GM12878 (cell line): ENCODE measurements around the gene EIF6. TPM values are rescaled to one million over a fixed set of nuclear protein-coding genes. Genes with fewer than 3 reads are reported as not detected.

Experiments
- ATAC-seq: fragments of 200-7000 bp; cut with Tn5 transposase; 3 replicates; pipeline ENCODE4 v1.9.1; 2020; ENCODE audit warnings: mild to moderate bottlenecking, moderate library complexity
- BruUV-seq: library from RNA; stranded (reverse); fragments of 400-500 nt; replicated peaks from 2 replicates; lab custom pipeline; 2021; lab: Mats Ljungman, UMichigan
- CTCF ChIA-PET: fragments of 300-600 bp; sonication (Branson Sonifier 250); formaldehyde crosslinking; extraction: SDS; loops from one replicate; lab custom pipeline; 2021; ENCODE audit warnings: inconsistent platforms; lab: Yijun Ruan, JAX
- POLR2A ChIA-PET: fragments of 350-600 bp; formaldehyde crosslinking; extraction: SDS; loops from one replicate; lab custom pipeline; 2021; ENCODE audit warnings: inconsistent platforms; lab: Charles Lee
- RAD21 ChIA-PET: fragments of 300-600 bp; sonication (Branson Sonifier 250); formaldehyde crosslinking; loops from one replicate; lab custom pipeline; 2023; ENCODE audit warnings: antibody characterized with exemption; ENCODE audit not compliant: unreplicated experiment; lab: Charles Lee
- SMC1A ChIA-PET: fragments of 300-600 bp; sonication (Branson Sonifier 250); formaldehyde crosslinking; loops from one replicate; lab custom pipeline; 2023; ENCODE audit not compliant: unreplicated experiment, uncharacterized antibody; lab: Charles Lee
- DNase-seq: peaks from one replicate; pipeline ENCODE4 v3.0.0-alpha.2; 2011; ENCODE audit warnings: low read depth, low spot score
- FAIRE-seq: peaks from 3 replicates; lab custom pipeline; 2011; peaks lifted over from hg19 to GRCh38; lab: Jason Lieb, UNC
- H2AFZ ChIP-seq: 2 replicates; pipeline ENCODE4 v1.6.0; 2011; ENCODE audit warnings: low read depth, low read length, control low read depth; ENCODE audit not compliant: control insufficient read depth
- H3K27ac ChIP-seq: 2 replicates; pipeline ENCODE4 v1.5.1; 2011; ENCODE audit warnings: control low read depth; ENCODE audit not compliant: control insufficient read depth, insufficient read depth
- H3K27me3 ChIP-seq, 2 experiments: replicated peaks in 1 of 2; 2 replicates each; pipeline versions ENCODE4 v1.6.0 to v1.6.1; 2011; ENCODE audit warnings: low read length in 1 of 2; ENCODE audit not compliant: control insufficient read depth in 2 of 2, insufficient read depth in 2 of 2
- H3K36me3 ChIP-seq, 2 experiments: 2 replicates each; pipeline ENCODE4 v1.5.1; 2011; ENCODE audit warnings: low read length in 1 of 2; ENCODE audit not compliant: control insufficient read depth in 2 of 2, insufficient read depth in 2 of 2
- H3K4me1 ChIP-seq: 2 replicates; pipeline ENCODE4 v1.6.1; 2011; ENCODE audit warnings: mild to moderate bottlenecking, low read length, moderate library complexity, mixed read lengths; ENCODE audit not compliant: control insufficient read depth, insufficient read depth
- H3K4me2 ChIP-seq: 2 replicates; pipeline ENCODE4 v1.6.0; 2011; ENCODE audit warnings: control low read depth; ENCODE audit not compliant: control insufficient read depth, insufficient read depth
- H3K4me3 ChIP-seq: fragments of 200-600 bp; sonication (generic); 2 replicates; pipeline ENCODE4 v1.5.1; 2016
- H3K79me2 ChIP-seq: 2 replicates; pipeline ENCODE4 v1.6.0; 2011; ENCODE audit warnings: low read length; ENCODE audit not compliant: control insufficient read depth, insufficient read depth
- H3K9ac ChIP-seq: 2 replicates; pipeline ENCODE4 v1.8.0; 2011; ENCODE audit warnings: low read length, control low read depth, mixed read lengths; ENCODE audit not compliant: control insufficient read depth, insufficient read depth
- H3K9me3 ChIP-seq: replicated peaks from 3 replicates; pipeline ENCODE4 v1.5.1; 2011; ENCODE audit warnings: mild to moderate bottlenecking, low read length; ENCODE audit not compliant: control insufficient read depth, insufficient read depth
- H4K20me1 ChIP-seq: 2 replicates; pipeline ENCODE4 v1.6.0; 2011; ENCODE audit not compliant: control insufficient read depth, insufficient read depth
- CHD2 ChIP-seq: IDR thresholded peaks from 2 replicates; pipeline ENCODE4 v1.6.1; 2011; ENCODE audit warnings: low read depth, low read length, improper control_type of control experiment, borderline replicate concordance
- CREM ChIP-seq: IDR thresholded peaks from 2 replicates; pipeline ENCODE4 v1.6.1; 2014; ENCODE audit warnings: antibody characterized with exemption, low read depth
- E2F8 ChIP-seq: fragments of 450-650 bp; IDR thresholded peaks from 2 replicates; pipeline ENCODE4 v1.6.1; 2018; ENCODE audit warnings: mild to moderate bottlenecking, low read depth, moderate library complexity; ENCODE audit not compliant: partially characterized antibody
- GATAD2B ChIP-seq: fragments of 450-650 bp; conservative IDR thresholded peaks from 2 replicates; pipeline ENCODE4 v1.6.1; 2017; ENCODE audit warnings: low read depth, mild to moderate bottlenecking, moderate library complexity
- HDAC2 ChIP-seq: fragments of 200-600 bp; sonication (generic); IDR thresholded peaks from 2 replicates; pipeline ENCODE4 v1.6.1; 2017
- HSF1 ChIP-seq: fragments of 150-350 bp; IDR thresholded peaks from 2 replicates; pipeline ENCODE4 v1.6.1; 2014; ENCODE audit warnings: mild to moderate bottlenecking, low read depth, low read length
- IRF5 ChIP-seq: fragments of 450-650 bp; IDR thresholded peaks from 2 replicates; pipeline ENCODE4 v1.6.1; 2017; ENCODE audit warnings: borderline replicate concordance
- MEF2A ChIP-seq: IDR thresholded peaks from 2 replicates; pipeline ENCODE4 v1.6.1; 2011; ENCODE audit warnings: low read depth, mild to moderate bottlenecking, low read length, moderate library complexity; ENCODE audit not compliant: insufficient read depth
- MTA2 ChIP-seq: fragments of 450-650 bp; IDR thresholded peaks from 2 replicates; pipeline ENCODE4 v1.6.1; 2016; ENCODE audit warnings: low read depth, mild to moderate bottlenecking, moderate library complexity
- MXI1 ChIP-seq: fragments of 150-350 bp; IDR thresholded peaks from 2 replicates; pipeline ENCODE4 v1.6.1; 2011; ENCODE audit warnings: low read depth, mild to moderate bottlenecking, inconsistent platforms, low read length, improper control_type of control experiment
- NFXL1 ChIP-seq: fragments of 450-650 bp; IDR thresholded peaks from 2 replicates; pipeline ENCODE4 v1.6.1; 2017; ENCODE audit warnings: antibody characterized with exemption, mild to moderate bottlenecking, borderline replicate concordance
- NKRF ChIP-seq: fragments of 450-650 bp; conservative IDR thresholded peaks from 2 replicates; pipeline ENCODE4 v1.6.1; 2017; ENCODE audit warnings: mild to moderate bottlenecking, moderate library complexity
- NR2C1 ChIP-seq: fragments of 450-650 bp; IDR thresholded peaks from 2 replicates; pipeline ENCODE4 v1.6.1; 2017; ENCODE audit warnings: antibody characterized with exemption, mild to moderate bottlenecking, moderate library complexity
- POLR2A ChIP-seq: IDR thresholded peaks from 2 replicates; pipeline ENCODE4 v1.6.1; 2011; ENCODE audit warnings: low read depth, mild to moderate bottlenecking, low read length
- POLR2AphosphoS2 ChIP-seq: IDR thresholded peaks from 2 replicates; pipeline ENCODE4 v1.6.1; 2011; ENCODE audit warnings: low read depth, mild to moderate bottlenecking, low read length, improper control_type of control experiment, moderate library complexity
- RBBP5 ChIP-seq: fragments of 200-600 bp; sonication (generic); conservative IDR thresholded peaks from 2 replicates; pipeline ENCODE4 v1.6.1; 2016
- TAF1 ChIP-seq: IDR thresholded peaks from 2 replicates; pipeline ENCODE4 v1.6.1; 2011; ENCODE audit warnings: mild to moderate bottlenecking, low read depth, low read length, borderline replicate concordance
- WGBS: methylation state at CpG from one replicate; pipeline ENCODE4 v1.1.6; 2016; ENCODE audit warnings: low lambda C conversion rate; ENCODE audit not compliant: insufficient replicate concordance, insufficient coverage; ENCODE audit errors: missing lambda C conversion rate; 5-methylcytosine and 5-hydroxymethylcytosine counted together
- in situ Hi-C: fragments of 300-500 bp; cut with MboI; formaldehyde crosslinking; loops from 9 replicates; pipeline ENCODE4 v1.14.3; 2018; ENCODE audit warnings: mixed read lengths
- intact Hi-C: fragments of 100-400 bp; cut with micrococcal nuclease; formaldehyde crosslinking; loops from one replicate; pipeline ENCODE4 v1.14.2; 2022; ENCODE audit not compliant: unreplicated experiment
- polyA plus RNA-seq, 11 experiments: library from polyadenylated mRNA; depleted of rRNA in 4 of 11; unstranded in 6 of 11; stranded (reverse) in 5 of 11; fragments of >200 nt; fragmentation: Nextera tagmentation in 4 of 11; fragmentation: Illumina TruSeq in 1 of 11; extraction: Ambion mirVana in 4 of 11; extraction: Trizol in 1 of 11; gene quantifications; 1 replicate in 1 of 11; 2 replicates in 10 of 11; pipeline versions ENCODE4 v1.2.1 to v1.2.3, GENCODE V29; 2011 to 2016; ENCODE audit warnings: inconsistent platforms in 2 of 11, missing spikeins in 2 of 11, low read depth in 1 of 11
- total RNA-seq, 4 experiments: library from RNA; depleted of rRNA in 3 of 4; stranded (reverse); fragments of >200 nt in 3 of 4; fragmentation: Illumina TruSeq in 1 of 4; extraction: Trizol in 1 of 4; gene quantifications; 2 replicates each; pipeline versions ENCODE4 v1.2.1 to v1.2.3, GENCODE V29; 2013 to 2021

EIF6 gene
- total and polyA plus RNA-seq, 10 of the 15 experiments (the other 5 are each of a cell fraction or from before 2014, with no cell fraction given) = 127 to 607 (median 197) TPM

- TF ChIP-seq NKRF (no peak), HDAC2 (no peak), MEF2A (no peak)
Measured at GRCh38 chr20:35297155-35297554, 12.6 kb upstream of the EIF6 start (continued).

GRCh38 chr20:35296101-35296554 lies 11.6 kb upstream of the EIF6 start:
- in situ Hi-C loops = no loop called here
- POLR2A ChIA-PET = no interaction called here
- RAD21 ChIA-PET = no interaction called here

More at GRCh38 chr20:35296101-35296554, 11.6 kb upstream of the EIF6 start:
- H3K27ac ChIP-seq = no peak overlapping the region
- TF ChIP-seq E2F8 (no peak), NR2C1 (no peak), TAF1 (no peak), MTA2 (no peak), POLR2A (no peak), RBBP5 (no peak), HSF1 (no peak), CHD2 (no peak), CREM (no peak), NFXL1 (no peak), IRF5 (no peak), POLR2AphosphoS2 (no peak), MXI1 (no peak), GATAD2B (no peak)
- ChIA-PET CTCF (interaction anchor here (0.9 kb wide), 1 partner anchor 151 kb away, joined by 3 read pairs; no protein-coding TSS in a partner anchor), SMC1A (no interaction called here)
- no peaks in the 10 kb centered on the region for H3K36me3 ChIP-seq
- H3K4me1 ChIP-seq = no peaks in the 10 kb centered on the region
- no peak overlapping the region for H3K9ac ChIP-seq
- H2AFZ ChIP-seq = no peak overlapping the region
- no peak overlapping the region for H3K4me2 ChIP-seq
- no peak overlapping the region for H3K4me3 ChIP-seq
- H4K20me1 ChIP-seq = no peaks in the 10 kb centered on the region
- no peaks in the 10 kb centered on the region for H3K9me3 ChIP-seq
- DNase-seq (no peak), FAIRE-seq (no peak), ATAC-seq (no peak)
- BruUV-seq = no TSS peak
- WGBS = 40% methylated on average over 9 of the region's 9 CpGs
- intact Hi-C loops = no loop called here
- H3K79me2 ChIP-seq = no peaks in the 10 kb centered on the region
- no peaks in the 10 kb centered on the region for H3K27me3 ChIP-seq
